SH-SY5Y (cell line): Measurements from ENCODE around the gene SPATA45.

Source experiments
- GATA2 ChIP-seq: IDR thresholded peaks from 2 replicates; pipeline ENCODE4 v1.6.1; 2011; ENCODE audit warnings: mild to moderate bottlenecking, low read depth, low read length
- GATA3 ChIP-seq: IDR thresholded peaks from 2 replicates; pipeline ENCODE4 v1.6.1; 2011; ENCODE audit warnings: low read depth, mild to moderate bottlenecking, low read length, moderate library complexity

- no peak for TF ChIP-seq GATA2
- no peak for TF ChIP-seq GATA3
Measured at GRCh38 chr1:212838145-212838544, 9.3 kb downstream of the SPATA45 start.
